Liver (tissue), 3 donors: ENCODE measurements around the gene CMTM8.

Source experiments
- CTCF ChIP-seq: fragments of 150-350 bp; IDR thresholded peaks from 2 replicates; pipeline ENCODE4 v1.5.1; 2017; ENCODE audit warnings: improper control_type of control experiment, low read depth, low read length; ENCODE audit not compliant: missing input control
- HNF4A ChIP-seq, 2 donors: conservative IDR thresholded peaks; 2 replicates each; pipeline ENCODE4 v1.6.1; 2016; ENCODE audit warnings: antibody characterized with exemption in 2 of 2, mild to moderate bottlenecking in 2 of 2
- RAD21 ChIP-seq, 2 donors: IDR thresholded peaks; 2 replicates each; pipeline ENCODE4 v1.6.1; 2016; ENCODE audit warnings: antibody characterized with exemption in 2 of 2, mild to moderate bottlenecking in 2 of 2
- SP1 ChIP-seq: IDR thresholded peaks from 2 replicates; pipeline ENCODE4 v1.6.1; 2018; ENCODE audit warnings: antibody characterized with exemption, mild to moderate bottlenecking
- TAF1 ChIP-seq: conservative IDR thresholded peaks from 2 replicates; pipeline ENCODE4 v1.6.1; 2016; ENCODE audit warnings: antibody characterized with exemption, mild to moderate bottlenecking
- YY1 ChIP-seq: IDR thresholded peaks from 2 replicates; pipeline ENCODE4 v1.6.1; 2016; ENCODE audit warnings: antibody characterized with exemption, mild to moderate bottlenecking
- ZBTB33 ChIP-seq: IDR thresholded peaks from 2 replicates; pipeline ENCODE4 v1.6.1; 2016; ENCODE audit warnings: antibody characterized with exemption
- donor health status: healthy.
- donor health status: healthy.

- TF ChIP-seq CTCF (no peak), RAD21 (IDR thresholded peaks at IDR 0.05) (no peak), ZBTB33 (no peak), SP1 (no peak), HNF4A (conservative IDR thresholded peaks at IDR 0.05) (no peak), TAF1 (no peak), YY1 (no peak)
Observed at GRCh38 chr3:32275506-32275905, 37.0 kb downstream of the CMTM8 start.
